LNCAP (cell line): ENCODE measurements around the gene RPH3AL.

Experiments used
- CTCF ChIP-seq: fragments of 450-650 bp; IDR thresholded peaks from 2 replicates; pipeline ENCODE4 v1.5.1; 2017; ENCODE audit warnings: mild to moderate bottlenecking

The RPH3AL gene

GRCh38 chr17:245020-245419 is 107.6 kb downstream of the RPH3AL start:
- TF ChIP-seq CTCF, result no peak

GRCh38 chr17:238964-239259 is 113.7 kb downstream of the RPH3AL start:
- no peak for TF ChIP-seq CTCF

GRCh38 chr17:238071-238963 is 114.3 kb downstream of the RPH3AL start:
- TF ChIP-seq CTCF, result no peak

- TF ChIP-seq CTCF, result no peak
These were observed 115.1 kb downstream of the RPH3AL start for GRCh38 chr17:237406-237955.

- TF ChIP-seq CTCF, result no peak
These were observed 115.8 kb downstream of the RPH3AL start for GRCh38 chr17:236641-237405.

GRCh38 chr17:235831-236640 is 116.6 kb downstream of the RPH3AL start:
- no peak for TF ChIP-seq CTCF

GRCh38 chr17:233473-233941 is 119.1 kb downstream of the RPH3AL start:
- TF ChIP-seq CTCF, result no peak
